ENCODE results near the gene G3BP1. TPM values are rescaled to one million over a fixed set of nuclear protein-coding genes. Genes with fewer than 3 reads are reported as not detected.

G3BP1 gene
- total and polyA plus RNA-seq, 4 donors, result 26.9 to 144 (median 62.7) TPM

GRCh38 chr5:151734064-151734408 lies 37.7 kb upstream of the G3BP1 start:
- peaks cover 0 to 3% (median 0%) of the 10 kb centered on the region in 4 donors for H3K9me3 ChIP-seq (ENCODE audit: control insufficient read depth in 4 of 4, low read length in 3 of 4)
- peaks cover 0 to 4% (median 1%) of the 10 kb centered on the region in 4 donors for H3K36me3 ChIP-seq (ENCODE audit: control insufficient read depth in 4 of 4, insufficient read depth in 3 of 4, low read depth in 1 of 4, low read length in 3 of 4)
- no peaks in the 10 kb centered on the region for H3K27me3 ChIP-seq (ENCODE audit: control insufficient read depth in 4 of 4, insufficient read depth in 4 of 4, low read length in 3 of 4)
- H3K4me3 ChIP-seq (ENCODE audit: low read depth in 1 of 3, low read length in 3 of 3), result no peak overlapping the region
- no peak for DNase-seq (ENCODE audit: low spot score)
- TF ChIP-seq RXRA (IDR thresholded peaks at IDR 0.05) (no peak), TAF1 (conservative IDR thresholded peaks at IDR 0.05) (no peak), YY1 (IDR thresholded peaks at IDR 0.05) (no peak), JUND (IDR thresholded peaks at IDR 0.05) (no peak), FOXA1 (IDR thresholded peaks at IDR 0.05) (no peak), GABPA (IDR thresholded peaks at IDR 0.05 in 1 of 2, conservative IDR thresholded peaks at IDR 0.05 in 1 of 2) (no peak), HNF4G (IDR thresholded peaks at IDR 0.05) (no peak), FOXA2 (IDR thresholded peaks at IDR 0.05) (no peak), RAD21 (IDR thresholded peaks at IDR 0.05) (no peak), EGR1 (IDR thresholded peaks at IDR 0.05; ENCODE audit: low read depth in 2 of 2) (no peak), NR2F2 (IDR thresholded peaks at IDR 0.05) (no peak), ZBTB33 (IDR thresholded peaks at IDR 0.05) (no peak), SP1 (IDR thresholded peaks at IDR 0.05) (no peak), HNF4A (conservative IDR thresholded peaks at IDR 0.05) (no peak), CTCF (IDR thresholded peaks at IDR 0.05; ENCODE audit: low read depth, low read length, missing input control) (no peak), REST (IDR thresholded peaks at IDR 0.05) (no peak), MAX (IDR thresholded peaks at IDR 0.05) (no peak), ATF3 (IDR thresholded peaks at IDR 0.05) (no peak)
- H3K4me1 ChIP-seq (ENCODE audit: control insufficient read depth in 4 of 4, insufficient read depth in 4 of 4, low read length in 3 of 4), result no peaks in the 10 kb centered on the region
- no peak overlapping the region for H3K27ac ChIP-seq (ENCODE audit: low read depth in 1 of 2, low read length in 2 of 2)
- 97% methylated on average over 3 of the region's 3 CpGs for WGBS
- H3K9ac ChIP-seq (ENCODE audit: low read depth in 1 of 2, low read length in 2 of 2), result no peak overlapping the region
